ENCODE results near the gene FBN2. TPM values are rescaled to one million over a fixed set of nuclear protein-coding genes. Genes with fewer than 3 reads are reported as not detected.

FBN2 gene
- total RNA-seq, 1 experiment from 2014 or later: 0.31 TPM

DNA sequence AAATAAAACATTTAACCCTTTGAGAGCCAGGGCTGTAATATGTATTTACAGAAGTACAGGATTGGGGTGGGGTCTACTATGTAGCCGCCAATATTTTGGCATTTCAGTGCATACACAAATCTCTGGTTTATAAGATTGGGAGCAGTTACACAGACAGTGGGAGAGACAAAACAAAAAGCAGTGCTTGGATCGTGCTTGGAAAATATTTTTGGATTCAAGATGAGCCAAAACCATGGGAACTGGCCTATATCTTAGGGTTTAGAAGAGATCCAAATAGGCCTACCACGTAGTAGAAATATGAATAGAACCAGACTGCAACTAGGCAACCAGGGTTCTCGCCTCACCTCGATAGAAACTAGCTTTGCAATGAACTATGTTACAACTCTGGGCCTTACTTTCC is 284.9 kb downstream of the FBN2 start:
- no peak for DNase-seq (ENCODE audit: low spot score)

GRCh38 chr5:128252756-128253155 is 285.3 kb downstream of the FBN2 start:
- DNase-seq (ENCODE audit: low spot score): no peak

- DNase-seq (ENCODE audit: low spot score): no peak
Observed at GRCh38 chr5:128252196-128252595, 285.8 kb downstream of the FBN2 start.

DNA sequence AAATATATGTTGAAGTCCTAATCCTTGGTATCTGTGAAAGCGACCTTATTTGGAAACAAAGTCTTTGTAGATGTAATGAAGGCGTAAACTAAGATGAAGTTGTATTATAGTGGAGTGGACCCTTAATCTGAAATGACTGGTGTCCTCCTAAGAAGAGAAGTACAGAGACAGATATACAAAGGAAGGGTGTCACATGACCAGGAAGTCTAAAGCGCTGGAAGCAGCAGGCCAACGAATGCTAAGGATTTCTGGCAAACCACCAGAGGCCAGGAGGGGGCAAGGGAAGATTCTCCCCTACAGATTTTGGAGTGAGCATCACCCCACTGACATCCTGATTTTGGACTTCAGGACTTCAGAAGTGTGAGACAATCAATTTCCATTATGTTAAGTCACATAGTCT is 292.1 kb downstream of the FBN2 start:
- no peak for DNase-seq (ENCODE audit: low spot score)

GRCh38 chr5:128243958-128244582 is 294.0 kb downstream of the FBN2 start:
- no peak for DNase-seq (ENCODE audit: low spot score)

DNA sequence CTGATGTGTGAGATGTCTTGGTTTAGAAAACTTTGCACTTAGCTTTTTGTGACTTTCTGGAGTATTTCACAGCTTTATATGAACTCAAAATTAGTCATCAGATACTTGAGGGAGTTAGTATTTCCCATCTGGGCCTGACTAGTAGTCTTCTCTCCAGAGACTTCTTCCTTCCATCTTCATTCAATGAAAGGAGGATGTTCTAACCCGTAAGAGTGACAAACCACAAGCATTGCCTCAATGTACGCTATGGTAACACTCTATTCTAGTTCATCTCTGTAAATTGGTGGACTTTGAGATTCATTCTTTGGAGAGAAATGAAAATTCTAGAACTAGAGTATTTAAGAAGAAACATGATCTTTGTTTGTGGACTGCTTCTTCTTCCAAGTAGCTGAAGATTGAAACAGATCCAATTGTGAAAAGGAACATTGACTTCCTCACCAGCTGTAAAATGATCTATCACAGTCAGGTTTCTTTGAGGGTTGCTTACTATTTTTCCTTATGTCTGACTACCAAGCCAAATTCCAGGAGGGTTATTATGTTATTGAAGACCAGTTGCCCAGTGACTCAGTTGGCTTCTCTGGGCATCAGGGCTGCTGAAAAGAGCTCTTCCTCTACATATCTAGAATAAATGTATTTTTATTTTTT is 296.9 kb downstream of the FBN2 start:
- no peak for DNase-seq (ENCODE audit: low spot score)

DNA sequence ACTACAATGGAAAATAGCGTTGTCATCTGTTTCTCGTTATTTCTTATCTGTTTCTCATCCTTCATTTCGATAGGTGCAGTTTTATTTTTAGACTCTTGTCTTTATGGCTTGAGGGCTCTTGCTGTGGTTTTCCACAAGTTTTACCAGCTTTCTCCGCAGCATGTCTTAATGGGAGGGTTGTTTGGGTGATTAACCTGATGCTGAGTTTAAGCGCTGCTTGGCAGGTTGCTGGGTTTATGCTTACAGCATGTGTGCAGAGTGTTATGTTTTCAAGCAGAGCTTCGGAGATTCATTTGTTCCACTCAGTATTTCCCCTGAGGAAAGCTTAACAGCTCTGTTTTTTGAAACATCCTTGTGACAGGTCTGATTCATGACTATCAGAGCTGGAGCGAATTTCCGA is 300.5 kb downstream of the FBN2 start:
- no peak for DNase-seq (ENCODE audit: low spot score)

- no peak for DNase-seq (ENCODE audit: low spot score)
Observed at GRCh38 chr5:128237000-128237399, 301.0 kb downstream of the FBN2 start.

GRCh38 chr5:128236334-128236733 is 301.7 kb downstream of the FBN2 start:
- DNase-seq (ENCODE audit: low spot score): no peak

DNA sequence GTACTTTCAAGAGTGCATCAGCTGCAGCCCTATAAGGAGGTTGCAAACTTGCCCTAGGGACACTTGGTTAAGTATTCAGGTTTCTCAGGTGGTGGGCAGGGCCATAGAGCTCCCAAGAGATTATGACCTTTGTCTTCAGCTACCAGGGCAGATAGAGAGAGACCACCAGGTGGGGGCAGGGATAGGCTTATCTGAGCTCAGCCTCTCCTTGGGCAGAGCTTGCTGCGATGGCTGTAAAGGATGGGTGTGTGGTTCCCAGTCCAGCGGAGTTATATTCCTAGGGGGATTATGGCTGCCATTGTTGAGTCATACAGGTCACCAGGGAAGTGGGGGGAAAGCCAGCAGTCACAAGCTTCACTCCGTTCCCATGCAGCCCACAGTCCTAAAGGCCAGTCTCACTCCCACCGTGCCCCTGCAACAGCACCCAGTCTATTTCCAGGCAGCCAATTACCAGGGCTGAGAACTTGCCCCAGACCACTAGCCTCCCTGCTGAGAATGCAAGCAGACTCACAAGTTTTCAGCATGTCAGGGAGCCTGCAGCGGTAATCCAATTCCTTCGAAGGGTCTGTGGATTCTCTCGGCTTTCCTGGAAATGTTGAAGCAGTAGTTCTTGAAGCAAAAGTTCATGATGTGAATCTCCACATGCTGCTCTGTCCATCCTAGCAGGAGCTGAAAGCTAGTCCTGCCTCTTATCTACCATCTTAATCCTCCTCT is 303.0 kb downstream of the FBN2 start:
- no peak for DNase-seq (ENCODE audit: low spot score)

DNA sequence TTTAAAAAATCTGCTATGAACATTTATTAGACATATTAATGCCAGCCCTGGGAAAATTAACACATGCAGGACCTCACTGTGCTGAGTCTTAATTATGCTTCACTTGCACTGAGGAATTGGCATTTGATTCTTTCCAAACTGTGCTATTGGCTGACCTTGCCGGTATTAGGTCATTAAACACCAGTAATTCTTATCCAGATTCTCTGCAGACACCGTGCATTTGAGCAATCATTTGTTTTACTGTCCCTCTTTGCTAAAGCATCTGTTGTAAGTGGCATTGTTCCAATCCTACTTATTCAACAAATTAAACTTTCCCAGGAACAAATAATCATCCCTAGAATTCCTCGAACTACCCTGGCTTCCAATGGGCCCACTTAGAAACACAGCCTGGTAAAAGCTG is 309.5 kb downstream of the FBN2 start:
- DNase-seq (ENCODE audit: low spot score): no peak

- no peak for DNase-seq (ENCODE audit: low spot score)
Observed at GRCh38 chr5:128228008-128228407, 310.0 kb downstream of the FBN2 start.

DNA sequence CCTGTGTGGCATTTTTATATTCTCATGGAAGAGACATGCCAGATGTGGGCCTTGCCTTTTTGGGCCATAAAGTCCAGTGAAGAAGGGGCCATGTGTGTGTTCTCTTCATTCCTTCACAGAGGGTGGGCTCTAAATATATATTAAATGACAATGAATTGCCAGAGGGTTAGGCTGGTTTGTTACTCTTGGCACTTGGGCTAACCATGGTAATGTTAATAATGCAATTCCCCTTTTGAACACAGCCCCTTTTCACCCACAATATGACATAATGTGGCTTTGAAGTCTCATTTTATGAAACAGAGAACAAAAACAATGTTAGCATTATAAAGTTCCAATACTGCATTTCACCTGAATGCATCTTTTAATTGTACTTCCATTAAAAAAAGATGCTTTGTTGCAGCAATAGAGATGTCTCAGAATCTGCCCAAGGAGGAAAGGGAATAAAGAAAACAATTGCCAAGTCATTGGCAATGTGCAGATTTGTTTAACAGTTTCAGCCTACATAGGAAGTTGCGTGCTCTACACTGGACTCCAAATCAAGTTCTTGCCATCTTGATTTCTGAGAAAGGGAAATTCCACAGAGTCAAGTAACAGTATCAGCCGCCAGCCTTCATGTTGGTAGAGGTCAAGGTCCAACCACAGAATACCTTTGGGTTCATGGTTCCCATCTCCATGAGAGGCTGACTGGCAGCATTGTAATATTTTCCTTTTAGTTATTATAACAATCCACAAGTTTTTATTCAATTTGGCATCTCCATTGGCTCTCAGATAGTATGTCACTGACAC is 312.6 kb downstream of the FBN2 start:
- DNase-seq (ENCODE audit: low spot score): no peak

DNA sequence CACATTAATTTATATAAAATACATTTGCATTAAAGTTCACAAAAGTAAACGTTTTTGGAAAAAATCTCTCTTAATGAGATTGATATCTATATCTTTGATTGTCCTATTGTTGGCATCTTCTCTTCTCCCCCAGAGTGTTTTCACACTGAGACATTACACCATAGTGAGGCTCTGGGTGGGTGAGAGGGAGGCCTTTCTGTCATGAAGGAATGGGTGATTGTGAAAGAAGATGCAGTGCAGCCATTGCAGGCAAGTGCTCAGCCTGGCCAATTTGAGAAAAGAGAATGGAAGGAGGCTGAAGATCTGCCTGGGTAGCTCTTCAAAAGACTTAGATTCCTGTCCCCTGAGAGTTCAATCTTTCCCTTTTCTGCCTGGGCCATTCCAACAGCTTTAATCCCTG is 313.7 kb downstream of the FBN2 start:
- no peak for DNase-seq (ENCODE audit: low spot score)

DNA sequence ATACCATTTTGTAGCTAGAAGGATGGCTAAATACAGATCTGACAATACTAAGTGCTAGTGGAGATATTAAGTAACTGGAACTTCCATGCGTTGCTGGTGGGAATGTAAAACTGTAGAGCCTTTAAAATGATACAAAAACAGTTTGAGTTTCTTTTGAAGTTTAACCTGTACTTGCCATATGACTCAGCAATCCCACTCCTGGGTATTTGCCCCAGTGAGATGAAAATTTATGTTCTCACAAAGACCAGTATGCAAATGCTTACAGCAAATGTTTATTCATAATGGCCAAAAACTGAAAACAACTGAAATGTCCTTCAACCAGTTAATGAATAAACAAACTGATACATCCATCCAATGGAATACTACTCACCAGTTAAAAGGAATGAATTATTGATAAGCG is 317.2 kb downstream of the FBN2 start:
- no peak for DNase-seq (ENCODE audit: low spot score)

DNA sequence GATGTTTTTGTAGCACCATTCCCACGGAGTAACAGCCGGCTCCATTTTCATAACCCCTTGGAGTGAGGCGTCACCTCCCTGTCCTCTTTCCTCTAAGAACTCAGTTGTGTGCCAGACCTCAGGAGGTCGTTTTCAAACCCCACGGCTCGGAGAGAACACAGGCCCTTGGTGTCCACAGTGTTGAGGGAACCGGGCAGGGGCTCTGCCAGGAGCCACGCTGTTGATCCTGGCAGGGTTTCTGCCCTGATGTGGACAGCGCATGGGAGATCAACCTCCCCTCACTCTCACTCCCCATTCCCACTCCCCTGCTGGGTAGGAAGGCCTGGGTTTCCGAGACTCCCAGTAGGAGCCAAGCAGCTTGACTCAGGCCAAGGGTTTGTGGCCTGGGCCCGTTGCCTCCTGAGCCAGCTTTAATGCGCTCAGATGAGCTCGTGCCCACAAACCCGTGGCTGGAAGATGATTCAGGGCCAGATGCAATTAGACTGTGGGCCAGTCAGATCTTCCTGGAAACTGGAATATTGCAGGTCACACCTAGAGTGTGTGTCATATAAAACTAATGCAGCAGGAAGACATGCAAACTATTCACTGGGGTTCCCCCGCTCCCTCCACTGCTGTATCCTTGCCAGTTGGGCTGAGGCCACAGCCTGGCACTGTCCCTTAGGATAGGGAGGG is 321.0 kb downstream of the FBN2 start:
- no peak for DNase-seq (ENCODE audit: low spot score)

DNA sequence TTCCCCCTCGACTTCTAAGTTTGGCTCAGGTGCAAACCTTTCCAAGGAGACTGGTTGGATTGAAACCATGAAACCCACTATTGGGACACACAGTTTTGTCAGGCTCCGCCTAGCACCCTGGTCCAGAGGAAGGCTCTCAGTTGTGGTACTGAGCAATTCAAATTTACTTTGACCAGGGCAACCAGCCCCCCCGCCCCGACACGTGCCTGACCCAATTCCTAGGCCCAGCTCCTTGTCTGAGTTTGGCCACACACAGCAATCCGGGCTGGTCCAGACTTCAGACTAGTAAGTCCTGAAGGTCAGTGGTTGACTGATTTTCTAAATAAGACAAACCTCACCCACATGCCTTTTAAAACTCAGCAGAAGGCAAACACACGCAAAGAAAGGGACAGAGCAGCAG is 321.8 kb downstream of the FBN2 start:
- no peak for DNase-seq (ENCODE audit: low spot score)

DNA sequence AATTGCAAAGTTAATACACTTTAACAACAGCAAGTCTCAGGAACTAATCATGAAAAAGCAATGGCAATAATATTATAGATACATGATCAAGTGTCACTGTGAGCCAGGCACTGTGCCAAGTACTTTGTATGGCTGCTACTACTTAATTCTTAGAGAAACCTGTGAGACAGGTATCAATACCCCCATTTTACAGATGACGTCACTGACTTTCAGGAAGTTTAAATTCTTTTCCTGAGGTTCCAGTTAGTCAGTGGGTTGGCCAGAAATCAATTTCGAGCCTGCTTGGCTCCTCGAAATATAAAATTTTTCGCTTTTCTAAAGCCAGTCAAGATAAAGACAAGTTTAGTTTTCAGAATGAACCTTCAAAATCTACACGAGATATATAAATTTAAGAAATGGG is 324.2 kb downstream of the FBN2 start:
- no peak for DNase-seq (ENCODE audit: low spot score)

- peak; percentile 76 for DNase-seq (ENCODE audit: low spot score)
Observed at GRCh38 chr5:128213340-128213739, 324.7 kb downstream of the FBN2 start.

GRCh38 chr5:128212191-128212806 is 325.7 kb downstream of the FBN2 start:
- DNase-seq (ENCODE audit: low spot score): no peak

GRCh38 chr5:128208436-128208835 is 329.6 kb downstream of the FBN2 start:
- no peak for DNase-seq (ENCODE audit: low spot score)

Measured in HT-29 (cell line).